HL-60 (cell line): ENCODE results near the gene TENM4.

Experiments used
- DNase-seq, 2 experiments: peaks; one replicate each; pipeline ENCODE4 v3.0.0-alpha.2; 2010 to 2020; ENCODE audit warnings: low read depth in 1 of 2, low spot score in 1 of 2
- H3K27ac ChIP-seq: fragments of 250-450 bp; sonication (Bioruptor Pico); replicated peaks from 2 replicates; pipeline ENCODE4 v1.5.1; 2020; ENCODE audit warnings: mild to moderate bottlenecking, moderate library complexity
- H3K27me3 ChIP-seq: fragments of 250-450 bp; sonication (Bioruptor Pico); 2 replicates; pipeline ENCODE4 v1.5.1; 2021; ENCODE audit warnings: mild to moderate bottlenecking, moderate library complexity; ENCODE audit not compliant: insufficient read depth, poor library complexity, severe bottlenecking
- H3K4me3 ChIP-seq: replicated peaks from 2 replicates; pipeline ENCODE4 v1.5.1; 2011; ENCODE audit warnings: mild to moderate bottlenecking, control low read depth, low read length; ENCODE audit not compliant: insufficient read depth
- CTCF ChIP-seq: IDR thresholded peaks from one replicate; pipeline ENCODE4 v1.5.1; 2011; ENCODE audit warnings: low read length, control low read depth, inconsistent platforms; ENCODE audit not compliant: insufficient read depth
- GABPA ChIP-seq: IDR thresholded peaks from 2 replicates; pipeline ENCODE4 v1.6.1; 2012; ENCODE audit warnings: low read depth
- POLR2AphosphoS5 ChIP-seq: IDR thresholded peaks from 2 replicates; pipeline ENCODE4 v1.6.1; 2012; ENCODE audit warnings: low read depth
- REST ChIP-seq: IDR thresholded peaks from 2 replicates; pipeline ENCODE4 v1.6.1; 2012; ENCODE audit warnings: low read depth; ENCODE audit not compliant: insufficient replicate concordance
- SPI1 ChIP-seq: IDR thresholded peaks from 2 replicates; pipeline ENCODE4 v1.6.1; 2012; ENCODE audit warnings: low read depth, mild to moderate bottlenecking, borderline replicate concordance

The TENM4 gene

GRCh38 chr11:78929207-78929905, 511.5 kb downstream of the TENM4 start:
- no peak for DNase-seq
- Histone ChIP-seq H3K27me3 (peaks cover 2% of the 10 kb centered on the region), H3K4me3 (no peak overlapping the region), H3K27ac (no peak overlapping the region)
- TF ChIP-seq REST (no peak), GABPA (no peak), CTCF (no peak), SPI1 (no peak), POLR2AphosphoS5 (no peak)

- DNase-seq = no peak
- peaks cover 2% of the 10 kb centered on the region for H3K27me3 ChIP-seq
- H3K27ac ChIP-seq = no peak overlapping the region
- TF ChIP-seq REST (no peak), GABPA (no peak), CTCF (no peak), POLR2AphosphoS5 (no peak), SPI1 (no peak)
- H3K4me3 ChIP-seq = no peak overlapping the region
Observed at GRCh38 chr11:78927511-78927910, 513.3 kb downstream of the TENM4 start.

GRCh38 chr11:78926633-78927338, 514.0 kb downstream of the TENM4 start:
- Histone ChIP-seq H3K27me3 (peaks cover 2% of the 10 kb centered on the region), H3K4me3 (no peak overlapping the region), H3K27ac (no peak overlapping the region)
- TF ChIP-seq POLR2AphosphoS5 = no peak
- TF ChIP-seq SPI1 = no peak
- TF ChIP-seq CTCF = no peak
- no peak for TF ChIP-seq GABPA
- no peak for TF ChIP-seq REST
- no peak for DNase-seq
